Heart left ventricle (tissue), 16 donors: ENCODE measurements around the gene ZNF516. TPM values are rescaled to one million over a fixed set of nuclear protein-coding genes. Genes with fewer than 3 reads are reported as not detected.

ENCODE experiments used
- ATAC-seq, 4 donors: fragments of 200-7000 bp; cut with Tn5 transposase; one replicate each; pipeline ENCODE4 v1.9.1; 2020 to 2022; ENCODE audit warnings: moderate library complexity in 4 of 4, mild to moderate bottlenecking in 3 of 4, moderate number of reproducible peaks in 1 of 4
- DNase-seq, 5 donors: peaks; one replicate each; pipeline ENCODE4 v3.0.0-alpha.2; 2020
- H3K27ac ChIP-seq, 12 donors: fragments of 200-600 bp; sonication (generic) in 4 of 12; one replicate each; pipeline versions ENCODE4 v1.5.0 to v1.8.0; 2016 to 2022; ENCODE audit warnings: mild to moderate bottlenecking in 2 of 12
- H3K27me3 ChIP-seq, 9 donors: fragments of 200-600 bp; sonication (generic) in 2 of 9; one replicate each; pipeline versions ENCODE4 v1.5.1 to v1.8.0; 2016 to 2022; ENCODE audit warnings: mild to moderate bottlenecking in 3 of 9
- H3K36me3 ChIP-seq, 9 donors: fragments of 200-600 bp; sonication (generic) in 2 of 9; one replicate each; pipeline versions ENCODE4 v1.5.0 to v1.8.0; 2018 to 2022; ENCODE audit warnings: mild to moderate bottlenecking in 2 of 9
- H3K4me1 ChIP-seq, 12 donors: fragments of 200-600 bp; sonication (generic) in 4 of 12; one replicate each; pipeline versions ENCODE4 v1.5.0 to v1.8.0; 2016 to 2022; ENCODE audit warnings: mild to moderate bottlenecking in 3 of 12
- H3K4me3 ChIP-seq, 12 donors: fragments of 200-600 bp; sonication (generic) in 4 of 12; one replicate each; pipeline versions ENCODE4 v1.5.0 to v1.8.0; 2017 to 2022; ENCODE audit warnings: mild to moderate bottlenecking in 9 of 12, moderate library complexity in 4 of 12
- H3K9me3 ChIP-seq, 12 donors: fragments of 200-600 bp; sonication (generic) in 4 of 12; one replicate each; pipeline versions ENCODE4 v1.5.0 to v1.8.0; 2016 to 2022; ENCODE audit warnings: mild to moderate bottlenecking in 1 of 12
- POLR2A ChIP-seq, 2 donors: fragments of 450-650 bp; IDR thresholded peaks; one replicate each; pipeline ENCODE4 v1.6.1; 2017; ENCODE audit warnings: antibody characterized with exemption in 2 of 2, mild to moderate bottlenecking in 2 of 2, moderate library complexity in 2 of 2
- WGBS, 4 donors: extraction: QIAGEN DNeasy Blood & Tissue Kit in 2 of 4; methylation state at CpG; one replicate each; pipeline versions ENCODE4 v1.1.5 to v1.1.7; 2013 to 2018; 5-methylcytosine and 5-hydroxymethylcytosine counted together
- intact Hi-C, 10 donors: fragments of 100-400 bp; cut with DNase I; formaldehyde crosslinking; loops; one replicate each; pipeline versions ENCODE4 v1.11.1 to v1.14.2; 2022
- polyA plus RNA-seq, 2 donors: library from polyadenylated mRNA; stranded (reverse); fragments of 200-250 nt; gene quantifications; one replicate each; pipeline ENCODE4 v1.2.3, GENCODE V29; 2013
- total RNA-seq, 9 donors: library from RNA; depleted of rRNA in 2 of 9; stranded (reverse); fragments of >200 nt in 2 of 9; fragmentation: NEBNext Ultra II Directional in 3 of 9; extraction: Animal tissue kit (Norgen Biotek cat#: 25700) in 3 of 9; gene quantifications; one replicate each; pipeline versions ENCODE4 v1.1.0 to v1.2.4, GENCODE V29; 2016 to 2023
- TF ChIP-seq, protein P1 (sequence below), 12 donors: fragments of 200-600 bp; sonication (generic) in 4 of 12; IDR thresholded peaks; one replicate each; pipeline versions ENCODE4 v1.5.0 to v1.8.0; 2018 to 2022; ENCODE audit warnings: antibody characterized with exemption in 12 of 12, mild to moderate bottlenecking in 5 of 12
- donor health status: ischemic (EF 13 %, LVEDD 7.1; RV severe dilation, severe dysfunction).
- donor health status: healthy with polysubstance abuse.
- donor health status: DM: no; HTN: yes; CAD: no.
- donor health status: DM: no; HTN: no; CAD: no.
- donor health status: ischemic (EF 25% LVEDD 6.9; RV normal size, moderate dysfunction).
- donor health status: ischemic (EF 25% LVEDD 5.7; RV mildly dilated, moderate dysfunction).
- donor health status: healthy.
- donor health status: DM: yes; HTN: yes; CAD: no.
- donor health status: ischemic (EF 35%, LVEDD 5.7; RV mildly dilated, moderate dysfunction).
- donor health status: nonischemic (EF 11% LVEDD 7.7; RV severe dilation, severe dysfunction).
- donor health status: DM: yes; HTN: yes; CAD: no.
- donor health status: PGD.
- donor health status: ischemic (EF 29% LVEDD 5.4; RV normal size, mild dysfunction).
- donor health status: nonischemic (EF 23%, LVEDD 6.1; RV moderate dilation, normal function).

ZNF516 gene
- total and polyA plus RNA-seq, 11 donors, result 4.8 to 24.8 (median 14.6) TPM

- Histone ChIP-seq H3K4me1 (peaks cover 0 to 32% (median 17%) of the 10 kb centered on the region in 12 donors), H3K27ac (no peak overlapping the region), H3K4me3 (no peak overlapping the region), H3K36me3 (no peaks in the 10 kb centered on the region), H3K27me3 (no peaks in the 10 kb centered on the region), H3K9me3 (peaks cover 0 to 5% (median 0%) of the 10 kb centered on the region in 12 donors)
- DNase-seq (no peak), ATAC-seq (no peak)
- TF ChIP-seq, protein P1, sequence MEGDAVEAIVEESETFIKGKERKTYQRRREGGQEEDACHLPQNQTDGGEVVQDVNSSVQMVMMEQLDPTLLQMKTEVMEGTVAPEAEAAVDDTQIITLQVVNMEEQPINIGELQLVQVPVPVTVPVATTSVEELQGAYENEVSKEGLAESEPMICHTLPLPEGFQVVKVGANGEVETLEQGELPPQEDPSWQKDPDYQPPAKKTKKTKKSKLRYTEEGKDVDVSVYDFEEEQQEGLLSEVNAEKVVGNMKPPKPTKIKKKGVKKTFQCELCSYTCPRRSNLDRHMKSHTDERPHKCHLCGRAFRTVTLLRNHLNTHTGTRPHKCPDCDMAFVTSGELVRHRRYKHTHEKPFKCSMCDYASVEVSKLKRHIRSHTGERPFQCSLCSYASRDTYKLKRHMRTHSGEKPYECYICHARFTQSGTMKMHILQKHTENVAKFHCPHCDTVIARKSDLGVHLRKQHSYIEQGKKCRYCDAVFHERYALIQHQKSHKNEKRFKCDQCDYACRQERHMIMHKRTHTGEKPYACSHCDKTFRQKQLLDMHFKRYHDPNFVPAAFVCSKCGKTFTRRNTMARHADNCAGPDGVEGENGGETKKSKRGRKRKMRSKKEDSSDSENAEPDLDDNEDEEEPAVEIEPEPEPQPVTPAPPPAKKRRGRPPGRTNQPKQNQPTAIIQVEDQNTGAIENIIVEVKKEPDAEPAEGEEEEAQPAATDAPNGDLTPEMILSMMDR (IDR thresholded peaks at IDR 0.05), result no peak
- no peak for TF ChIP-seq POLR2A (IDR thresholded peaks at IDR 0.05)
- 95 to 96% (median 95%) methylated on average over 19 of the region's 19 CpGs for WGBS, 4 donors
- intact Hi-C loops, result no loop called here
Measured at GRCh38 chr18:76391746-76392145, 103.3 kb downstream of the ZNF516 start.

- DNase-seq (no peak), ATAC-seq (peak in 1 of 4 donors; percentile 25)
- no peaks in the 10 kb centered on the region for H3K27me3 ChIP-seq
- H3K4me1 ChIP-seq, result peaks cover 0 to 32% (median 17%) of the 10 kb centered on the region in 12 donors
- TF ChIP-seq POLR2A (IDR thresholded peaks at IDR 0.05), result no peak
- TF ChIP-seq, protein P1 (IDR thresholded peaks at IDR 0.05), result no peak
- intact Hi-C loops, result no loop called here
- H3K36me3 ChIP-seq, result no peaks in the 10 kb centered on the region
- peaks cover 0 to 5% (median 0%) of the 10 kb centered on the region in 12 donors for H3K9me3 ChIP-seq
- H3K27ac ChIP-seq, result no peak overlapping the region
- 87 to 90% (median 88%) methylated on average over 9 of the region's 9 CpGs for WGBS, 4 donors
- H3K4me3 ChIP-seq, result no peak overlapping the region
Measured at GRCh38 chr18:76391038-76391437, 104.0 kb downstream of the ZNF516 start.

DNA sequence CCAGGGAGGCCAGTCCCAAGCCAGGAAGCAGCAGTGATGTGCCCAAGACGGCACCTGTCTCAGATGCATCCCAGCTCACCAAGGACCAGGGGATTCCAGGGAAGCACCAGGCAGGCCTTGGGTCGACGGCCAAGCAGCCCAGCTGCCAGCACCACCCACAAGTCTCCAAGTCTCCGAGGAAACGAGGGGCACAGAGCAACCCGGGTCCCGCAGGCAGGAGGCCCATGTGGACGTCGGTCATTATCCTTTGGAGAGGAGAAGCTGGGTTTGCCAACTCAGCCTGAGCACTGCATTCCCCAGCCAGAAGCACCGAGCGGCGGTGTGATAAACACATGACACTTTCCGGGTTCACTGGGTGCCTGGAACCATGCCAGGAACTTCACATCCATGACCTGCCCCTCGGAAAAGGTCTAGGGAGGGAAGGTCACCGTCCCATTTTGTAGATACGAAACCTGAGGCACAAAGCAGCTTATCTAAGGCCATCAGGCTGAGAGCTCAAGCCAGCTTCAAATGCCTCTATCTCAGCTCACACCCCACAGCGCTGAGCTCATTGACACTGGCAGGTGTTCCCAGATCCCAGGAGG, 104.5 kb downstream of the ZNF516 start:
- H3K9me3 ChIP-seq, result peaks cover 0 to 5% (median 0%) of the 10 kb centered on the region in 12 donors
- H3K4me1 ChIP-seq, result peaks cover 0 to 32% (median 17%) of the 10 kb centered on the region in 12 donors
- ATAC-seq (peak in 3 of 4 donors; percentile 36 to 46 (median 43)), DNase-seq (peak in 1 of 5 donors; percentile 48)
- no peak overlapping the region for H3K27ac ChIP-seq
- H3K27me3 ChIP-seq, result no peaks in the 10 kb centered on the region
- TF ChIP-seq, protein P1 (IDR thresholded peaks at IDR 0.05), result no peak
- TF ChIP-seq POLR2A (IDR thresholded peaks at IDR 0.05), result no peak
- intact Hi-C loops, result no loop called here
- no peaks in the 10 kb centered on the region for H3K36me3 ChIP-seq
- 47 to 58% (median 52%) methylated on average over 12 to 17 of the region's 17 CpGs for WGBS, 4 donors
- no peak overlapping the region for H3K4me3 ChIP-seq

DNA sequence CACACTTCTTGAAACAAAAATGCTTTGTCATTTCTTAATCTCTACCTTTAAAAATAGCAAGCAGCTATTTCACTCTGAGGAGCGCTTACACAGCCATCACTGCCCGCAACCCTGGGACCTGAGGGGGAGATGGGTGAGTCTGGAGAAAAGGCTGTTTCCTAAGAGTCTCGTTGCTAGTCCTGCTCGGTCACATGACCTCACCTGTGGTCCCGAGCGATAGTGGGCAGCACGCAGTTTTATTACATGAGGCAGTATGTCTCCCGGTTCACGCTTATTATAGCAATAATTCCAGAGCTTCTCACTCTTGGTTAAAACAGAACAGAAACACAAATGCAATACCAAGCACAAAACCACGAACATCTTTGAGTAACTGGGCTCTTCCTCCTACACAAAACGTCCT, 105.3 kb downstream of the ZNF516 start:
- no peak overlapping the region for H3K27ac ChIP-seq
- H3K4me3 ChIP-seq, result no peak overlapping the region
- DNase-seq, result no peak
- H3K9me3 ChIP-seq, result peaks cover 0 to 5% (median 0%) of the 10 kb centered on the region in 12 donors
- peaks cover 0 to 32% (median 17%) of the 10 kb centered on the region in 12 donors for H3K4me1 ChIP-seq
- TF ChIP-seq, protein P1 (IDR thresholded peaks at IDR 0.05), result no peak
- TF ChIP-seq POLR2A (IDR thresholded peaks at IDR 0.05), result no peak
- ATAC-seq, result no peak
- no peaks in the 10 kb centered on the region for H3K27me3 ChIP-seq
- intact Hi-C loops, result no loop called here
- WGBS, 4 donors, result 77 to 89% (median 87%) methylated on average over 11 of the region's 11 CpGs
- peaks cover 0 to 3% (median 0%) of the 10 kb centered on the region in 9 donors for H3K36me3 ChIP-seq
